Effector CD8-positive, alpha-beta T cell (primary cell): Measurements from ENCODE around the gene SAC3D1.

Source experiments
- DNase-seq: peaks from one replicate; lab custom pipeline; 2025; lab: John Stamatoyannopoulos, UW

The SAC3D1 gene

GRCh38 chr11:65087827-65088226 is 46.8 kb downstream of the SAC3D1 start:
- DNase-seq = no peak

- no peak for DNase-seq
Measured at GRCh38 chr11:65089621-65090020, 48.6 kb downstream of the SAC3D1 start.

- DNase-seq = no peak
Measured at GRCh38 chr11:65090628-65091027, 49.6 kb downstream of the SAC3D1 start.
